Measurements from ENCODE around the gene TNP2.

Gene TNP2

GRCh38 chr16:11268921-11269375, at the start of gene TNP2:
Gene TNP2 (minus strand): TSS chr16:11269325. CDS start chr16:11269262, 63 bp downstream.
- DNase-seq: no peak

GRCh38 chr16:11318817-11319216, 49.7 kb upstream of the TNP2 start:
- DNase-seq: no peak

- DNase-seq: no peak
These were observed 47.3 kb upstream of the TNP2 start for GRCh38 chr16:11316331-11317015.

GRCh38 chr16:11315510-11315909, 46.4 kb upstream of the TNP2 start:
- DNase-seq: no peak

- DNase-seq: no peak
These were observed 45.3 kb upstream of the TNP2 start for GRCh38 chr16:11314309-11314894.

- no peak for DNase-seq
These were observed 44.6 kb upstream of the TNP2 start for GRCh38 chr16:11313493-11314308.

- peak; percentile 17 for DNase-seq
These were observed 43.8 kb upstream of the TNP2 start for GRCh38 chr16:11312718-11313492.

GRCh38 chr16:11310997-11311561, 42.0 kb upstream of the TNP2 start:
- no peak for DNase-seq

- no peak for DNase-seq
These were observed 41.5 kb upstream of the TNP2 start for GRCh38 chr16:11310634-11310977.

- DNase-seq: no peak
These were observed 40.9 kb upstream of the TNP2 start for GRCh38 chr16:11309895-11310633.

GRCh38 chr16:11308493-11309283, 39.6 kb upstream of the TNP2 start:
- no peak for DNase-seq

- no peak for DNase-seq
These were observed 38.7 kb upstream of the TNP2 start for GRCh38 chr16:11307639-11308492.

GRCh38 chr16:11306997-11307638, 38.0 kb upstream of the TNP2 start:
- DNase-seq: no peak

GRCh38 chr16:11306381-11306780, 37.3 kb upstream of the TNP2 start:
- DNase-seq: no peak

- no peak for DNase-seq
These were observed 34.4 kb upstream of the TNP2 start for GRCh38 chr16:11303405-11304138.

- peak; percentile 69 for DNase-seq
These were observed 33.9 kb upstream of the TNP2 start for GRCh38 chr16:11302977-11303376.

GRCh38 chr16:11301645-11302501, 32.7 kb upstream of the TNP2 start:
- no peak for DNase-seq

GRCh38 chr16:11300560-11300892, 31.4 kb upstream of the TNP2 start:
- no peak for DNase-seq
